ENCODE data around the gene NEGR1.

The NEGR1 gene

DNA sequence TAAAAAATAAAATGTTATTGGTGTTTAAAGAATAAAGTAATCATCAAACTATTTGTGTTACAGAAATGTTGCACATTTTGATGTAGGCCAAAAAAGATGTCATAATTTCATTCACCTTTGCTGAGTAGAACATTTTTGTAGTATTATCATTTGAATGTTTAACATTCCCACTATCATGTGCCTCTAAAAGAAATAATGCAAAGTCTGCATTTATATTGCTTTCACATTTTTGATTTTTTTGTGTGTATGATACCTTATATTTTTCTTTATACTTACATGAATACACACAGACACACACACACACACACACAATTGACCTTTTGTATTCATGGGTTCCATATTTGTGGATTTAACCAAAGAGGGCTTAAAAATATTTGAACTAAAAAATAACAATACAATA lies 657.3 kb downstream of the NEGR1 start:
- no peak for DNase-seq (ENCODE audit: low read depth)

DNA sequence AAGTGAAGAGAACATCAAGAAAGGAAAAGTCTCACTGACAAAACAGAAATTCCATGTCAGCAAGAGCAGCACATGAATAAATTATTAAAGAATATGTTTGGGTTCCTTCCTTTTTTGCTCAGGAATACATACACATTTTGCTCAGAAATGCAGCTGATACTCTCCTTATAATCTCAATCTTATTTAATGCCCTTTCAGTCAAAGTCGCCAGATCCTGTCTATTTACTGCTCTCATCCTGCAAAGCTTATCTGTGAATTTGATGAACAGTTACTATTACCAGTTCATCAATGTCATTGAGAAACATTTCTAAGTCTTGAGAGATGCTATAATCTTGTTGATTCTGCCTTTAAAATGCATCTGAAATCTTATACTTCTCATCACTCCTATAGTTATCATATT lies 658.5 kb downstream of the NEGR1 start:
- DNase-seq (ENCODE audit: low read depth), result no peak

DNA sequence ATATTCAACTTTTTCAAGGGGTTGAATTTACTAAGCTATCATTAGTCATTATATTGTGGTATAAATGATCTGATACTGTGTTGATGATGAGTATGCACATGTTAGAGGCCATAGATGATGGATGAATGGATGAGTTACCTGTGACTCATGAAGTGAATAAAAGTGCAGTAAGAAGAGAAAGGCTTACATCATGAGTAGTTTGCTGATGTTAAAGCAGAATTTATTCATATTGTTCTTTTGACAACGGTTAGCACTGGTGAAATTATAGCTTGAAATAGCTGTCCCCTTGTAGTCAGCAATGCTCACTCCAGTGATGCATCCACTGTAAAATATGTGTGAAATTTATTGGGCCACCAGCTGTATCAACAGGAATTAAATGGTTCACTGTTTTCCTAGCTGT lies 660.6 kb downstream of the NEGR1 start:
- no peak for DNase-seq (ENCODE audit: low read depth)

DNA sequence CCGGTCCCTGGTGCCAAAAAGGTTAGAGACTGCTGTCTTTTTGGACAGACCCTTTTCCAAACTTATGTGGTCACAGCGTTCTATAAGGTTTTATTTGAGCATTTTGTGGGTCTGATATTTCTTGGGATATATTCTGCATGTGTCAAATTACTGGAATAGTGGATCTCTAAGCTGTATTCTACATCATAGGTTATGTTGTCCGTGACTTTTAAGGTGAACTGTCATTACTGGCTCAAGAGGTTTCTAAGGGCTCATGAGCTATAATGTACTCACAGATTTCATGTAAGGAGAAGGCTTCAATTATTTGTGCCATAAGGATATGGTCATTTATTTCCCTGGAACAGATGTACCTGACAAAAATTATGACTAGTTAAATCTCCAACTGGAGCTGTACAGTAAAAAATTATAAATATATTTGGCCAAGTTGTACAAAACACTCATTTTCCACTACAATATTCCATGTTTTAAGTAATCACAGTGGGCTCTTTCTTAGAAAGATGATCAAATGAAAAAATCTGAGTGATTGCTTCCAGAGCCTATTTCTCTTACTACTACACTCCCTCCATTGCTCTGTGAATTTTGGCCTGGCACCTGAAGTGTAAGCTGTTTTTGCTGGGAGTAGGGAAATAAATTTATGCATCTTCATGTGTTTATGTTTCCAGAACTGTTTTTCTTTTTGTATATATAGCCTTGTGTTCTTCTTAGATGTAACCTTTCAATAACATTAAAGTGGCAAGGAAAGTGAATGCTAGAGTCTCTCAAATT lies 663.4 kb downstream of the NEGR1 start:
- DNase-seq (ENCODE audit: low read depth), result no peak

DNA sequence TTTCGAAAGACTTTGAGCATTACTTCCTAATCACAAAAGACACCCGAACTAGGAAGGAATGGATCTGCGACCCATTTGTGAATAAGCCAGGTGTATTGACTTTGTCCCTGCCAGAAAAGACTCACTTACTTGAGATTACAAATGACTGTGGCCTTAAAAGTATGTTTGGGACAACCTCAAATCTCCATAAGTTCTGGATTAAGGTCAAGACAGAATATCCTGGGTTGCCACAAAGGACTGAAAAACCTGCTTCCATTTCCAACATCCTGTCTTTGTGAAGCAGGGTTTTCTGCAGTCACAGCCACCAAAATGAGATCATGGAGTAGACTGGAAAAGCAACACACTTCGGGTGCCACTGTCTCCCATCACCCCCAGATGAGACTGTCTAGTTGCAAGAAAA lies 664.1 kb downstream of the NEGR1 start:
- DNase-seq (ENCODE audit: low read depth), result no peak

DNA sequence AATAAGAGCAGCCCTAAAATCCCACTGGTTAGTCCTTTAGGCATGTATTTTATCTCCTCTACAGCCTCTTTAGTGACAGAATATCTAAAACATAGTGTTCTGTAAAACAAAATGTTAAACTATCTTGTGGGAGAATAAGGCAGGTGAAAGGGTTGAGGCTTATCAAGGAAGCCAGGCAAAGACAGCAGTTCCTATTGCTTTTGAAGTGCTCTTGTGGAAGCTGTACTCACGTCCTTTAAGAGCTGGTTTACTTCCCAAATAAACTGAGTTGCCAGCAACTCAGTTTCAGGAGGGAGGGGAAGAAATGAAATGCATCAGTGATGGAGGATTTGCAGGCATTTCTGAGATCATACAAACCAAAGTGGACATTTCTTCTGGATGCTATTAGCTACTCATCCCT lies 671.9 kb downstream of the NEGR1 start:
- DNase-seq (ENCODE audit: low read depth), result no peak

DNA sequence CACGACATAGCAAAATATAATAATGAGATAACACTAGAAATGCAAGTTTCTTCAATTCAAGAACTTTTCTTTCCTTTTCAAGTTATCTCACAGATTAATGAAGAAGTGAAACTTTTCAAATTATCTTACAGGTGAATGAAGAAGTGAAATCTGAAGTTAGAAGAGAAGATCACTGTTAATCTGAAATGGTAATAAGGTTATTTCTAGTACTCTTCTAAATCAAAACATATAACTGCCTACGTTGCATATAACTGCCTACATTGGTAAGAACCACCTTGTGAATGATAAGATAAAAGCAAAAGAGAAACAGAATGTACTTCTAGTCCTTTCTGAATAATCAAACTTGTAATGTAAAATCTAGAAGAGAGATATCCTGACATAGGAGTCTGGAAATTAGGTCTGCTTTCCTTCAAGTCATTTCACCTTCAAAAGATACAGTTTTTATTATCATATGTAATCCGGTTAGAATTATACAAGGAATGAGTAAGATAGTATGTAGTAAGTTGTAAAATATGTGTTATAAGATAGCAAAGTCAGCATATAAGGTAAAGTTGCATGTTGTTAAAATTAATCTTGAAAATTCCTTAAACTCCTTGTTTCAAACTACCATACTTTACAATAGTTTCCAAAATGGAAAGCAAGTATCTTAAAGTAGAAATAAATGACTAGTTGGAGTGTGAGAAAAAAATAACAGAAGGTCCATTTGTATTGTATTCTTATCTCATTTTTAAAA lies 679.1 kb downstream of the NEGR1 start:
- DNase-seq (ENCODE audit: low read depth), result no peak

DNA sequence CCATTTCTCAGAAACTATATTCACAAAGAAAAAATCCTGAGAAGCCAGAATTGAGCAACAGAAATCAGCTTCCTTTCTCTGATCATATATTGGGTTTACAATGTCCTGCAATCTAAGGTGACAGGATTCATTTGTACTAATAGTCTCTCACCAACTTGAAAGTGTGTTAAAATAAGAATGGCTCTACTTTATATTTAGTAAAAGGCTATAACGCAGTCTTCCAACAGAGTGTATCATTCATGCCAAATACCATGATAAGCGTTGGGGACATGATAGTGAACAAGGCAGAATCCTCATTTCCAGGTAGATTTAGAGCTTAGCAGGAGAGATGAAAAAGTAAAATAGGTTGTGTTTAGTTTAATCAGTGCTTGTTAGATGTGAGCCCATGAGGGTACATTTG lies 682.3 kb downstream of the NEGR1 start:
- DNase-seq (ENCODE audit: low read depth), result no peak

DNA sequence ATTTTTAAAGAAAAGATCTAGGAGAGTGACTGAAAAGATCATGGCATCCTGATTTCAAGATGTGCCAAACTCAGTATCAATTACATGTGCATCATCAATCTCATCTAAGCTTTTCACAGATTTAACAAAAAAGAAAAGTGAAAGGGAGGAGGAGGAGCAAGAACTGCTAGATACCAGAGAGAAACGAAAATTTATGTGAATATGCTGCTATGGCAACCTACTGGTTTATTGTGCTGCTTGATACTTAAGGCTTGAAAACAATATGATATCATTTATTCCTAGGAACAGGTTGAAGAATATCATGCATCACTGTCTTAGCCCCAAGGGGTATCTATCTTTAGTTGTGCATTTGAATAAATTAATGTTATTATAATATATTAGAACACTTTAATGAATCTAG lies 683.0 kb downstream of the NEGR1 start:
- DNase-seq (ENCODE audit: low read depth), result no peak

DNA sequence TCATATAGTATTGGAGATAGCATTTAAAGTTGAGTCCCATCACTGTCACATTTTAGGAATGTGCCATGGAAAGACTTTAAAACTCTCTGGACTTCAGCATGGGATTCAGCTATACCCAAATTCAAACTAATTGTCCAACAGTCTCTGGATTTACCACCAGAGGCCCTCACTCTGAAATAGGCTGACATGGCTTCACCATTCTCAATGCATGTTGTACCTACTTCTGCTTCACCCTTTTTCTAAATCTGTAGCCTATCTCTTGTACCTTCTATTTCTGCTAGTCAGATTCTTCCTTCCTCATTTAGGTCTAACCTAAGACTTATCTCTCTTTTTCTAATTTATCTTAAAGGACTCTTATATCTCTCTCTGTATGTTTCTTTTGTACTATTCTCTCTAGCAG lies 688.8 kb downstream of the NEGR1 start:
- peak; percentile 3 for DNase-seq (ENCODE audit: low read depth)

DNA sequence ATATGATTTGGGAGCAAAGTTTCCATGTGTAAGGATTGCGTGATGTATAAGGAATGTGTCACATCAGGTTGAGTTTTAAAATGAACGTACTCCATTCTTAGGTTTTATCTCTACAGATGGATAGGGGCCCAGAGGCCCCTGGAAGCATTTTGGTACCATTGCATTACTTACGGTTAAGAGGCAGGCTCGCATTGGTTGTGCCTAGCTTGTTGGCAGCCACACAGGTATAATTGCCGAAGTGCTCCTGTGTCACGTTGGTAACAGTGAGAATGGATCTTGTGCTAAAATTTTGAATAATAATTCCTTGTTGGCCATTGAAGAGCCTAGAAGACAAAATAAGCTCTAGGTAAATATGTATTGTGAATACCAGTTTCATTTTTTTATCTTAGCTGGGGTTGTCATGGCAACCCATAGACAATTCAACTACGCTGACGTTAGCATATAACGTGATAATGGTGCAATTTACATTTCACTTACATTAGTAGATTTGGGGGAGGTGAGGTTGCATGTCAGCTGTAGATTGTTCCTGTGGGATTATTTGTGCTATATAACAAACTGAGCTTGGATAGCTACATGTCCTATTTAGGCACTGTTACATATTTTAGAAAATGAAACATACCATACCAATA lies 689.6 kb downstream of the NEGR1 start:
- DNase-seq (ENCODE audit: low read depth), result no peak

DNA sequence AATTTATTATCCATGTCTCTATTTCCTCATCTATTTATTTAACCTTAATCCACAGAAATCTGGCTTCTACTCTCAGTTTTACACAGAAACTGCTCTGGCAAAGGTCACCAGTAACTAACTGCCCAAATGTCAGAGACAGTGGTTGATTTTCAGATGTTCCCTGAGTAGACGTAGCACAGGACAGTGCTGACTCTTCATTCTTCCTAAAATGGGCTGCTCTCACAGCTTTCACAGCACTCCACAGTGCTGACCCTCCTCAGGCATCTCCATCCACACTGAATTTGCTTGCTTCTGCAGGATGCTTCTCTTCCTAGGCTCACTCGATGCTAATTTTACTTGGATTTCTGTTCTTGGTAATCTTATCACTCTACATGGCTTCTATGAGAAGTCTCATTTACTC lies 693.3 kb downstream of the NEGR1 start:
- DNase-seq (ENCODE audit: low read depth), result no peak

DNA sequence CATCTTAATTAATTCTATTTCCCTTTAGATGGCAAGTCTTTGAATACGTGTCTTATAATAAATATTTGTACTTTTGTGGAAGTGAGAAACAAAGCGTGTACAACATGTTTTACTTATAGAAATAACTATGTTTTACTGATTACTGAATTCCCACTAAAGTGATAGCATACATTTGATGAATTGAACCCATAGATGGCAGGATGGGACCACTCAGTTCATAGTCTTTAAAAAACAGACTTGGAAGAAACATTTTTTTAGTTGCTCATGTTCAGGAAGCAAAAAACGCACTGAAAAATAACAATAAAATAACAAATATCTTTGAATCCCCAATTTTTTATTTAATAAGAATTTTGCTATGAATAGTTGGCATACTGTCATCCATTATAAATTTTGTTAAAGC lies 694.4 kb downstream of the NEGR1 start:
- DNase-seq (ENCODE audit: low read depth), result peak; percentile 53

DNA sequence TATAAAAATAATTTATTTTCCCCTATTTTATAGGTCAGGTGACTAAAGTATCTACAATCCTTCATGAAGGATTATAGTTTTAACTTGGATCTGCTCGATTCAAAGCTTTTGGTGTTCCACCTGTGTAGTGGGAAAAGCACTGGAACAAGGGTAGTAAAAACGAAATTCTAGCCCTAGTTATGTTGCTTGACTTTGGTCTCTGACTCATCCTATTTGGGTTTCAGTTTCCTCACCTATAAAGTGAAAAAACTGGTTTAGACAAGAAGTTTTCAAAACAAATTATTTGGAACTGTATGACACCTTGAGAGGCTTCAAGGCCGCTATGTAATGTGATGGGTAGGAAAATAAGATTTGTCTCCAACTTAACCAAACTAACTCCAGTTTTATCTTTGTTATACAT lies 696.3 kb downstream of the NEGR1 start:
- no peak for DNase-seq (ENCODE audit: low read depth)

DNA sequence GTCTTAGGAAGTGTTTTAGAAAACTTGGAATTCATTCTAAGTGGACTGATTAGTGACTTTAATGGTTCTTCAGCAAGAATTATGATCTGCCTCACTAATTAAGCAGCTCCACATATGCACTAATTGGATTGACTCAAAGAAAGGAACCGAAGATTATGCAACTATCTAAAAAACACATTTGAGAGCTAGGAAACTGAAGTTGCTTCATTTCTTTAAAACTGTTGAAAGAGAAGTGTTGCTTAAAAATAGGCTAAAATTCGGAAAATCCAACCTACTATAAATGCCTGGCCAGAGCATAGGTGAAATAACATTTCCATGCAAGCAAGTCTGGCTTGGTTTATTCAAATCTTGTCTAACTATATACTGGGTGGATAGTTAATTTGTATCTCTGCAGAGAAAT lies 698.6 kb downstream of the NEGR1 start:
- DNase-seq (ENCODE audit: low read depth), result no peak

DNA sequence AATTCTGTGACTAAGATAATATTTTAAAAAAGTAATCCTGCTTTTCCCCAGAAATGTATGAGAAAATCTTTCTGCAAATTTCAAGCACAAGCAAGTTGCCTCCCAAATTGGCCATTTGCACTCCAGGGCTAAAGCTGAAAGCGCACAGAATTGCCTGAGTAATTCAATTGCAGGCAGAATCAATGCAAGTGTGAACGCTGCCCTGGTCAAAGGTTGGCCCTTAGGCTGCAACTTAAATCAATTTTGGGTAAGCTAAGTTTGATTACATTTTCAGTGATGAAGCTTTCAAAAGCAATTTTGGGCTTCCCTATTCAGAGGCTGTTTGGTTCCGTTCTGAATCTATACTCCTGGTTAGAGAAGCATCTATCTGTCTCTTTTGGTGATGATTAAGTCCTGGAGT lies 699.7 kb downstream of the NEGR1 start:
- no peak for DNase-seq (ENCODE audit: low read depth)

DNA sequence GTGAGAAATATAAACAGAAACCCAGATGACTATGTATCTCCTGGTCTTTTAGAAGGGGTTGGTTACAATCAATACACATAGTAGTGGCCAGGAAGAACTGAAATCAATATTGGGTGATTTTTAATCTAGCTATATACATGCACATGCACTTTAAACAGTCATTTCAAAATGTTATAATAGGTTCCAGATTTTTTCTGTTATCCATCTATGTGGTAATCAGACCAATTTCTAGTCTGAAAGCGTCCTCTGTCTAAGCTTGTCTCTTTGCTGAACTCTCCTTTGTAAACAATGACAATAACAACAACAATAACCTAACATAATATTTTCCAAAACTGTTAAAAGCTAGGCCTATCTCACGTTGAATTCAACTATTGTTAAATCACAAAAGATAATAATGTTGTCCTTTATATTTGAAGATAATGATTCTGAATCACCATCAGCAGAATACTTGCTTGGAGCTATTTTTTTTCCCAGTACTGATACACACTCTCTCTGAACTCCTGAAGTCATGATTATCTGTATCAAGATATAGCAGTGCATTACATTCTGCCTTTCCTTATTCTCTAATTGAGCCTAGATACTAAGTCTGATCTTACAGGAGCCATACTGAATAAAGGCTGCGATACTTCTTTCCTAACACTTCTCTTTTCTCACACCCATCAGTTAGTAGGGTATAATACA lies 704.7 kb downstream of the NEGR1 start:
- peak; percentile 20 for DNase-seq (ENCODE audit: low read depth)

DNA sequence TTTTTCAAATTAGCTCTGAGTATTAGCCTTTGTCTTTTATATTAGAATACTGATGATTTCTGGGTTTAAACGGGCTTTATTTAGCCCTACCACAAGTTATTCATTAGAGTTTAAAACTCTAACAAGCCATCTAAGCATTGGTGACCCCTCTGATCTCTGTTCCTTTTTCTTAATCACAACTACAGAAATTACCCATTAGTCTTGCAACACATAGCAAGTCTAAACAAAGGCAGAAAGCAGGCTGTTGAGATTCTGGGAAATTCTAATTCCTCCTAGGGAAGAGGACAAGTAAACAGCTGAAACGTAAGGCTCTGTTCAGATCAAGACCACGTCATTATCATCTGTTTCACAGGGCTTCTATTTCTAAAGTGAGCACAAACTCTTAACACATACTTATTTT lies 710.3 kb downstream of the NEGR1 start:
- DNase-seq (ENCODE audit: low read depth), result peak; percentile 40

DNA sequence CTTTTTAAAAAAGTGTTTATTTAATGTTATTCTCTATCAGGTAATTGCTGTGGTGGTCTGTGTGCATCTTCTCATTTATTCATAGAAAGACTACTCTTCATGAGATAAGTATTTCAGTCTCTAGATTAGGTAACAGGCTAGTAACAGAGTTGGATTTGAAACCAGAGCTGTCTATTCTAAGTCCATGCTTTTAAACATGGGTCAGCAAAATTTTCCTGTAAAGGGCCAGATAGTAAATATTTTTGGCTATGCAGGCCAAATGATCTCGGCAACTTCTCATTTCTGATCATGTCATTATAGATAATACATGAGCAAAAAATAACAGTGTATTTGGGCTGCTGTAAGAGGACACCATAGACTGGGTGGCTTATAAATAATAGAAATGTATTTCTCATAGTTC lies 715.9 kb downstream of the NEGR1 start:
- no peak for DNase-seq (ENCODE audit: low read depth)

DNA sequence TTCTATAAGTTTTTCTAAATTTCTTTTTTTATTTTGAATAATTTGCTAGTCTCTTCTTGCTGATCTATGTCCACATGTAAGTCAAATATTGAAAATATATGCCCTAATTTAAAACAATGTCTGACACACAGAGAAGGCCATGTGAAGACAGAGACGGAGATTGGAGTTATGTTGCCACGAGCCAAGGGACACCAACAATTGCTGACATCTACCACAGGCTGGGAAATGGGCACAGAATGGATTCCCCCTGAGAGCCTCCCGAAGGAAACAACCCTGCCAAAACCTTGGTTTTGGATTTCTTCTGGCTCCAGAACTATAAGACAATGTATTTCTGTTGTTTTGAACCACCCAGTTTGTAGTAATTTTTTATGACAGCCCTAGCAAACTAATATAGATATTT lies 716.5 kb downstream of the NEGR1 start:
- DNase-seq (ENCODE audit: low read depth), result no peak

DNA sequence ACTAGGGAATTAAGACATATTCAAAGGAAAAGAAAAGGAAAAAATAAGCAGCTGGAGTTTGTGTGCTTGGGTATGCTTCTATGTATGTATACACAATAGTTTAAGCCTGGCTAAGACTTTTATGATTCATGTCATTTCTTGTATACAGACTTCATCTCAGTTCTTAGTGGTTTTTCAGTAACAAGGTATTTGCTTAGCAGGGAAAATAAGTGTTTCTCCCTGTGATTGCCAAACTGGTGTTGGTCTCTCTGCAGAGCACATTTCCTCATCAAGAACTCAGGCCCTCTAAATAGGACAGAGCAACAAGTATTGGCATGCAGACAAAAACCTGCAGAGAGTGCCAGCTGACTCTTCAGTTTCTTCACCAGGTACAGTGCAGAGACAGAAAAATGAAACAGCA lies 717.1 kb downstream of the NEGR1 start:
- peak; percentile 50 for DNase-seq (ENCODE audit: low read depth)

DNA sequence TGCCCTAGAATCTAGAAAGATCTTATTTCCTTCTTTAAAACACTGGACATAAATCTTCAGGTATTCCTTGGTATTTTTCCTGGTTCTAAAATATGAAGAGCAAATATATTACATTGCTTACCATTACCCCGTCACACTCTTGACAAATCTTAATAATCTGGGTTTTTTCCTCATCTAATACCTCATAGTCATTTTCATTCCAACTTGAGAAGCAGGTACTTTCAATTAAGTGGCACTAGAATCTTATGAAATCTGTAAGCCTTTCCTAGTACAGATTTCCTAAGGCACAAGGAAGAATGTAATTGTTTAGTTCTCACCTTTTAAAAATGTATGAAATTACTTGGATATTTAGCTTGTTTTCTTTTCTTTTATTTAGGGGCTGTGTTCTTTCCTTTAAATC lies 720.0 kb downstream of the NEGR1 start:
- no peak for DNase-seq (ENCODE audit: low read depth)

DNA sequence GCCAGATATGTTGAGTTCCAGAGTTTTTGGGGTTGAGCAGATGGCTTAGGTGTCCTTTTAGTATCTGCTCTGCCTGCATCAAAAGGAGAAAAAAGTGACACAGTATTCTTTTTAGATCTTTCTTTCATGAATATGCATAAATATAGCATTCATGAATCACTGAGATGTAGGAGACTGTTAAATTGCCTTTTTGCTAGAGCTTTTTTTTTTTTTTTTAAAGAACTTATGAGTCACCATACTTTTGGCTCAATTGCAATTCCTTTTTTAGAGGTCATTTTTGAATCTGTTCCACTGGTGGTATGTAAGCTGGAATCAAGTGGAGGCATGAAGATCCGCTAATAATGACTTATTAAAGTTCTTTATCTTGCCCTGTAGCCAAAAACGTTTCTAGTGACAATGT lies 720.6 kb downstream of the NEGR1 start:
- peak; percentile 37 for DNase-seq (ENCODE audit: low read depth)
